NCI-H748 (cell line): Measurements from ENCODE around the gene WDR45B.
A peak's percentile ranks its signal among the peaks of the same experiment; 100 is the strongest.

Experiments used
- DNase-seq: peaks from one replicate; lab custom pipeline; 2025; ENCODE audit not compliant: unreplicated experiment; lab: John Stamatoyannopoulos, UW

Gene WDR45B

DNA sequence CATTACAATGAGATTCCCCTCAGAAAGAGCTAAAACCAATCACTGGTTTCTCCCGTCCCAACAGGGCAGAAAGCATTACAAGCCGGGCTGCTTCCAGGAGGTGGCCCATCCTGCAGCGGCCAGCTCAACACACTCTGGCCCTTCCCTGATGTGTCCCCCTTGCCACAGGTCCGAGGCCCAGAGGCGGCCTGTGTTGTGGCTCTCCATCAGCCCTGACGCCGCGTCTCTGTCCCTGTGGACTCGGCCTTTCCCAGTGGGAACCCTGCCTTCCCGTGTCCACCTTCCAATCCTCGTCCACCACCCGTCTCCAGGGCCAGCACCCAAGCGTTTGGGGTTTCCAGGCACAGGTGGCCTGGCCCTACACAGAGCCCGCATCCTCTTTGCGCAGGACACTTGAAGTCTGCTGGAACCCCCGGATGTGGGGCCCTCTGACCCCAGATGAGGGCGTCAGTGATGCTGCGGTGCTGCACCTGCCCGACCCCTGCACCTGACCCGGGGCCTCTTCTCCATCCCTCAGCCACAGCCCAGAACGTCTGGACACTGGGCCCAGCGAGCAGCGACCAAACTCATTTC, 29.2 kb upstream of the WDR45B start:
- DNase-seq = no peak

DNA sequence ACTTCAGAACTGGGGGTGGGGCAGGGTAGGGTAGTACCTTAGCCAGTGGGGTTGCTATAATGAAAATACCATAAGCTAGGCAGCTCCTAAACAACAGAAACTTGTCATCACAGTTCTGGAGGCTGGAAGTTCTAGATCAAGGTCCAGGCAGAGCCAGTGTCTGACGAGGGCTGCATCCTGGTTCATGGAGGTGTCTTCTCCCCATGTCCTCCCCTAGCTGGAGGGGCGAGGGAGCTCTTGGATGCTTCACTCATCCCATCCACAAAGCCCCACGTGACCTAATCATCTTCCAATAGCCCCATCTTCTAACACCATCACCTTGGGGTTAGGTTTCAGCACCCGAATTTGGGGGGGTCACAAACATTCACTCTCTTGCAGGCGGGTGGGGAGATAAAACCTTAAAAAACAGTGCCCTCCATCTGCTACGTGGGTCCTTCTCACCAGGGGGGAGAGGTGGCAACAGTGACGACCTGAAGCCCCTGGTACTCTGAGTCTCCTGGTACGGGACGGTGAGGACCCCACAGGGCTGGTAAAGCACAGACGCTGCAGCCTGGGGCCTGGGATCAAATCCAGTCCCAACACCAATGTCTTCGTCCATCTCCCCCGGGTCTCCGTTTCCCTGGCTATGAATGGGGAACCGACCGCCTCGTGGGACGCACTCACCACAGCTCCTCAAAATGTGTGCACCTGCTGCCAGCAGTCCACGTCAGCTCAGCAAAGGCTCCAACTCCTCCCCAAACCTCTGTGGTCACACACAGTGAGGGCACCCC, 27.4 kb upstream of the WDR45B start:
- no peak for DNase-seq

DNA sequence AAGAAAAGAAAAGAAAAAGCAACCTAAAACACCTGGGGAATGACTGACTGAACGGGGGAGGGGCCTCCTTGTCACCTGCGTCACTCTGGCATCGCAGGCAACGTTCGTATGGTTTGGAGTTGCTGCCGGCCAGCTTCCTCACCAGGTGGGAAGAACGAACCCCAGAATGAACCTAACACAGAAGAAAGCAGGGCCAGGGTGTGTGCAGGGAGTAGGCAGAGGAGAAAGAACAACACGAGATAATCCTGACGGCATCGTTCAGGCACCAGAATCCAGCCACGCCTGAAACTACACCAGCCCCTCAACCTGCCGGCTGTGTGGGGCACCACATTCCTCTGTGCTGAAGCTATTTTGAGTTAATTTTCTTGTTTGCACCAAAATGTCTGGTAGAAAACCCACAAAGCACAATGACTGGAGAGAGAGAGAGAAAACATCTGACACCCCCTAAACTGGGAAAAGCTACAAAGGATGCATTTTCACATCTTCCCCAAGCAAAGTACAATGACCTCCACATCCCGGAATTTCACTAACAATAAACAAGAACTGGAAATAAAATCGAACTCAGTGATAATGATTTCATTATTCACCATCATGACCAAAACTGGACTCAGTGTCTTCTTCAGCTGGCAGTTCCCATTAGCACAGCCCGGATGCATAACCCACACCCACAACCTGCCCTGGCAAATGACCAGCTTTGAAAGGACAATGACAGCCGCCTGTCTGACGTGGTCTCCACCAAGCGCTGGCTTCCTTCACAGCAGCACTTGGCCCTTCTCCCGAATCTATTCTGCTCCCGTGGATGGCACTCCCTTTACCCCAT, 26.6 kb upstream of the WDR45B start:
- DNase-seq = no peak

DNA sequence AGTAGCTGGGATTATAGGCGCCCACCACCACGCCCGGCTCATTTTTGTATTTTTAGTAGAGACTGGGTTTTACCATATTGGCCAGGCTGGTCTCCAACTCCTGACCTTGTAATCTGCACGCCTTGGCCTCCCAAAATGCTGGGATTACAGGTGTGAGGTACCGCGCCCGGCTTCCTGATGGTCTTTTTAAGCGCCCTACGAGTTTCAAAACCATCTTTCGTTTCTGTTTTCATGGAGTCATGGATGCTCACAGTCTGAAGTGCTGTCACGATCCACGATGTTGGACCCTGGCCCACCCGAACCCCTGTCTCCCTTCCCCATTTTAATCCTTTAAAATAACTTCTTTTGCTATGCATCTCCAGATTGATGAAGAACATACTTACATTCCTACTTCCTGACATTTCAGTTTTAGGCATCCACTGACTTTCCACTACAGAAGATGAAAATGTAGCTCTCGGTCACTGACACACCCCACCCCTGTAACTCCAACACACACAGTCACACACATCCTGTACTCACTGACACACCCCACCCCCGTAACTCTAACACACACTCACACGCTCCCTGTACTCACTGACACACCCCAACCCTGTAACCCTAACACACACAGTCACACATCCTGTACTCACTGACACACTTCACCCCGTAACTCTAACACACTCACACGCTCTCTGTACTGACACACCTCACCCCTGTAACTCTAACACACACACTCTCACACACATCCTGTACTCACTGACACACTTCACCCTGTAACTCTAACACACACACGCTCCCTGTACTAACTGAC, 22.6 kb upstream of the WDR45B start:
- DNase-seq = no peak

DNA sequence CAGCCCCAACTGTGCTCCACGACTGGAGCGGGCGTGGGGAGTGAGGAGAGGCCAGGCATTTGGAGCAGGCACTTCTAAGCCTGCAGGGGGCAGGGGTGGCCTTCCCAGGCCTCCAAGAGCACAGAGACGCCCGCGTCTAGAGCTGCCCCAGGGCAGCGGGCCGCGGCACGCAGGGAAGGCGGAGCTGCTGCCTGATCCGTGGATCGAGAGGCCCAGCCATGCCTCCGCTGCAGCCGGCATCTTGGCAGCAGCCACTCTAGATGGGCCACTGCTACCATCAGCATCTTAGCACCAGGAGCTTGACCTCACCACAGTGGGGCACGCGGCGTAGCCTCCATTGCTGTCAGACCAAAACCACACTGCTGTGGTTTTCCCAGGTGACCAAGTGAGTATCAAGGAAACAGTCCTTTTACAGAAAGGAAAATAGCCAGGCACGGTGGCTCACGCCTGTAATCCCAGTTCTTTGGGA, 20.4 kb upstream of the WDR45B start:
- peak; percentile 34 for DNase-seq

DNA sequence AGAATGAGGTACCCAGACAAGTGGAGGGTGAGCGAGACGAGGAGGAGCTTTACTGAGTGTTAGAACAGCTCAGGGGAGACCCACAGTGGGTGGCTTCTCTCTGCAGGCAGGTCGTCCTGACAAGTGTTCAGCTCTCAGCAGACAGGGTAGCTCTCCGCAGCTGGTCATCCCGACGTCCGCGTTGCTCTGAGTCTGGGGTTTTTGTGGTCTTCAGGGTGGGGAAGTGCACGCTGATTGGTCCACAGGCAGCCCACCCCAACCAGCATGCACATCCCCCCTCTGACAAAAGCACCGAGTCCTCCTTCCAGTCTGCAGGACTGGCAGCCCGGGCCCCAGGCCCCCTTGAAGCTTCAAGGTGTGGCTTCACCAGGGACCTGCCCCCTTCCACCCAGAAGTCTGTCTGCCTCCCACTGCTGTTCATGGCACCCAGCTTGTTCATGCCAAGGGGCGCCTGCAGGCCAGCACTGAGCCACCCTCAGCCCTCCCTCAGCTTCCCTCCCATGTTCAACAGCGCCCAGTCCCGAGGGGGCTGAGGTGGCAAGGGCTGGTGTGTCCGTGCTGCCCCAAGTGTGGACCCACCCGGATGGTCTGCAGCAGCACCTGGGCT, 19.9 kb upstream of the WDR45B start:
- no peak for DNase-seq

DNA sequence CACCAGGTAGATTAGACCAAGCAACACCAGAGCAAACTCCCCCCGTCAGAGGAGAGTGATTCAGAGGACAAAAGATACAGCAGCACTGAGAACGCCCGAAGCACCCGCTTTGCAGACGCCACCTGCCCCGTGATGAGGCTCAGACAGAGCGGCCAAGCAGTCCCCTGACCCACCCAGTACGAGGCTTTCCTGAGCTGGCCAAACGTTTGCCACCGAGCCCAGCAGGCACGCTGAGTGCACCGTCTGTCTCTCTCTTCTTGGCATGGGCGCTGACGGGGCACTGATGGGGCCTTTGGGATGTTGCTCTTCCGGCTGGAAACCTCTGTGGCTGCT, 19.4 kb upstream of the WDR45B start:
- no peak for DNase-seq

DNA sequence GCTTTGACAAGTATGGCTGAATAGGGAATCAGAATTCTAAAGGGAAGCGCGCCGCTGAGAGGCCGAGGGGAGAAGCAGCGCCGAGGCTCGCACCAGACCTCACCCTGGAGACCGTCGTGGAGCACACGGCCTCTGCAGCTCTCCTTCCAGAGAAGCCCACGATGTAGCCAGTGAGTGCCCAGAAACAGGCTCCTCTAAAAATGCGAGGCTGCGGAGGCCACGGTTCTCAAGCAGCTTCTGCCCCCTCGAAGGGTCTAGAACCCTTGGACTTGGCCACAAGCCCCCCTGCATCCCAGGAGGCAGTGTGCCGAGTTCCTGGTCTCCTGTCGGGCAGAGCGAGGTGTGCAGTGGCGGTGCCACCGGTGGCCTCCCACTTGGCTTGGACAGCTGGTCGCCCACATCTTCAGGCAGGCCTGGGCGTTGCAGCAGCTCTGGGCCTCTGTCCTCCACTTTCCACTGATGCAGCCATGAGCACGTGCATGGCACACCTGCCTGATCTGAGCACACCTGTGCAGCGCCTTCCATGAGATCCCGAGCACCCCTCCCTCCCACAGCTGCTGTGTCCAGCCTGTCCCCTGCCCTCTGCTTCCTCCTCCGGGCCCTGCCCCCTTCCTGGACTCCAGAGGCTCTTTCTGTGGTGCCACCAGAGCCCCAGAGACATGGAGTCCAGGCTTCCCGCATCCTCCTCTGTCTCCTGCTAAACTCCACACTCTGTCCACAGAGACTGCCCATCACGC, 18.9 kb upstream of the WDR45B start:
- DNase-seq = no peak

DNA sequence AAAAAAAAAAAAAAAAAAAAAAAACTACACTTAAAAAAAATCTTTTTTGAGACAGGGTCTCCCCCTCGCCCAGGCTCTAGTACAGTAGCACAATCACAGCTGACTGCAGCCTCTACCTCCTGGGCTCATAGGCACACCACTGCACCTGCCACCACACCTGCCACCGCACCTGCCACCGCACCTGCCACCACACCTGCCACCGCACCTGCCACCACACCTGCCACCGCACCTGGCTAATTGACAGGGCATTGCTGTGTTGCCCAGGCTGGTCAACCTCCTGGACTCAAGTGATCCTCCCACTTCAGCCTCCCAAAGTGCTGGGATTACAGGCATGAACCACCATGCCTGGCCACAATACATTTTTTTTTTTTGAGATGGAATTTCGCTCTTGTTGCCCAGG, 17.6 kb upstream of the WDR45B start:
- DNase-seq = no peak

DNA sequence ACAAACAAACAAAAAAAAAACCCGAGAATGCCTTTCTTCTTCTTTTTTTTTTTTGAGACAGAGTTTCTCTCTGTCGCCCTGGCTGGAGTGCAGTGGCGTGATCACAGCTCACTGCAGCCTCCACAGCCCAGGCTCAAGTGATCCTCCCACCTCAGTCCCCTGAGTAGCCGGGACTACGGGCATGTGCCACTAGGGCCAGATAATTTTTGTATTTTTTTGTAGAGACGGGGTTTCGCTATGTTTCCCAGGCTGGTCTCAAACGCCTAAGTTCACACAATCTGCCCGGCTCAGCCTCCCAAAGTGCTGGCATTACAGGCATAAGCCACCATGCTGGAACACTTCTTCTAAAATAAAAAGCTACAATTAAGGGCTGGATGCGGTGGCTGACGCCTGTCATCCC, 17.0 kb upstream of the WDR45B start:
- DNase-seq = no peak

DNA sequence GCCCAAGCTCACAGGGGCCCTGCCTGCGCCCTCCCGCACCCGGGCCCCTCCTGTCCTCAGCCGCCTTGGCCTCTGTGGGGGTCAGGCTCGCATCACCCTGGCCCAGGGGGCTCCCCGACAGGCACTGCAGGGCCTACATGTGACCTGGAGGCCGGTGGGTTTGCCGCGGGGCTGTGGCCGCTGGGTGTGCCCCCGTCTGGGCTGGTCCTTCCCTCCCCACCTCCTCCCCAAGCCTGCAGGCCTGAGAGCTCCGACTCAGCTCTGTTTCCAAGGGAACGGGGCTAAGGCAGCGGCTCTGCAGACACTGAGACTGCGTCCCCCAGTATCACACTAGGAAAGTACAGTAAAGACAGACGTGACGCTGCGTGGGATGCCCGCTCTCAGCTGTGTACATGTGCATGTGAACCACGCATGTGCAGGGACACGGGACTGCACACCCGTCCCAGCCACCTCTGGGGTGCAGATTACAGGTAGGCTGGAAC, 16.5 kb upstream of the WDR45B start:
- DNase-seq = no peak

DNA sequence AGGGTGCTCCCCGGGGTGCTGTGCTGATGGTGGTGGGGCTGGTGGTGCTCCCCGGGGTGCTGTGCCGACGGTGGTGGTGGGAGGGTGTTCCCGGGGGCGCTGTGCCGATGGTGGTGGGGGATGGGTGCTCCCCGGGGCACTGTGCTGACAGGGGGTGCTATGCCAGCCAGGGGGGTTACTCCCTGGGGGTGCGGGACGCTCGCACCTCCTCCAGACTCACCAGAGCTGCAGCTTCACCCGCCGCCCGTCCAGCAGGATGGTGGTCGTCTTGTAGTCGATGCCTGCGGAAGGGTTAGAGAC, 16.0 kb upstream of the WDR45B start:
- DNase-seq = no peak

DNA sequence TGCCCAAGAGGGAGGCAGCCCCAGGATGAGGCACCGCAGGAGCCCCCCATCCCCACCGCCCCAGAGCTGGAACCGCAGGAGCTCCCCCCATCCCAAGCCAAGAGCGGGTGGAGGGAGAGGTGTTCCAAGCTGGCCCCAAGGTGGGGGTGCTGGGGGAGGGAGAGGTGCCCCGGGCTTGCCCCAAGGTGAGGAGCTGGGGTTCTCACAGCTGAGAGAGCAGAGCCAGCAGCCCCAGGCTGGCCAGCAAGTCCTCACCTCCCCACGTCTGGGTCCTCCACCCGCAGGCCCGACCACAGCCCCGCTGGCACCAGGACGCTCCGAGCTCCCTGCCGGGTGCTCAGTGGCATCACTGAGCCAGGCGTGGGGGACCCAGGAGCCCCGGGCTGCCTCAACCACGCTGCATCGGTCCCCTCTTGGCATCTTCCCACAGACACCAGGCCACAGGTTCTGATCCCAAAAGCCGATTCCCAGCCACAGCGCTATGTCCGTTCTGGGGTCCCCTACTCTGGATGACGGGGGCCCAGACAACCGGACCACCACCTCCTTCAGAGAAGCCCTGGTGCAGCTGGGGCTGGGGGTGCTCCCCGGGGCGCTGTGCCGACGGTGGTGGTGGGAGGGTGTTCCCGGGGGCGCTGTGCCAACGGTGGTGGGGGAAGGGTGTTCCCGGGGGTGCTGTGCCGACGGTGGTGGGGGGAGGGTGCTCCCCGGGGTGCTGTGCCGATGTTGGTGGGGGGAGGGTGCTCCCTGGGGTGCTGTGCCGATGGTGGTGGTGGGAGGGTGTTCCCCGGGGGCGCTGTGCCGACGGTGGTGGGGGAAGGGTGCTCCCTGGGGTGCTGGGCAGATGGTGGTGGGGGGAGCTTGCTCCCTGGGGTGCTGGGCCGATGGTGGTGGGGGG, 15.4 kb upstream of the WDR45B start:
- DNase-seq = no peak

DNA sequence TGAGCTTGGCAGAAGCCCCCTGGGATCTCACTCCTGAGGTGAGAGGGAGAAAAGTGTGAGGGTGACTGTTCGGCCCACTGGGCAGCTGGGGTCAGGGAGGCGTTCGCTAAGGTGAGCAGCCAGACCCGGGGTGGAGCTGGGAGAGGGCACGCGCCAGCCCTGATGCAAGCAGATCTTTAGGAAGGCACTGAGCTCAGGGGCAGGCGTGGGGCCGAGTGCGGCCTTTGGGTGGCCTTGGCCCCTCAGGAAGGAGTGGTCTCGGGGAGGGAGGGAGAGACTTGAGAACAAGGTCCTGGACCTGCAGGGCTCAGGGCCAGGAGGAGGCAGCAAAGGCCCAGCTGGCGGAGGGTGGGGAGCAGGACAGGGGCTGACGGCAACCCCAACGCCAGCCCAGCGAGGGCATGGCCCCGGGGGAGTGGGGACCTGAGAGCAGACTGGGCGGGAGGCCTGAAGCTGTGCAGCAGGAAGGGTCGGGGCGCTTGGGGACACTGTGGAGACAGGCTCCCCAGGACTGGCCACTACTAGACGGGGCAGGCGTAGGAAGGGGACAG, 14.5 kb upstream of the WDR45B start:
- no peak for DNase-seq

DNA sequence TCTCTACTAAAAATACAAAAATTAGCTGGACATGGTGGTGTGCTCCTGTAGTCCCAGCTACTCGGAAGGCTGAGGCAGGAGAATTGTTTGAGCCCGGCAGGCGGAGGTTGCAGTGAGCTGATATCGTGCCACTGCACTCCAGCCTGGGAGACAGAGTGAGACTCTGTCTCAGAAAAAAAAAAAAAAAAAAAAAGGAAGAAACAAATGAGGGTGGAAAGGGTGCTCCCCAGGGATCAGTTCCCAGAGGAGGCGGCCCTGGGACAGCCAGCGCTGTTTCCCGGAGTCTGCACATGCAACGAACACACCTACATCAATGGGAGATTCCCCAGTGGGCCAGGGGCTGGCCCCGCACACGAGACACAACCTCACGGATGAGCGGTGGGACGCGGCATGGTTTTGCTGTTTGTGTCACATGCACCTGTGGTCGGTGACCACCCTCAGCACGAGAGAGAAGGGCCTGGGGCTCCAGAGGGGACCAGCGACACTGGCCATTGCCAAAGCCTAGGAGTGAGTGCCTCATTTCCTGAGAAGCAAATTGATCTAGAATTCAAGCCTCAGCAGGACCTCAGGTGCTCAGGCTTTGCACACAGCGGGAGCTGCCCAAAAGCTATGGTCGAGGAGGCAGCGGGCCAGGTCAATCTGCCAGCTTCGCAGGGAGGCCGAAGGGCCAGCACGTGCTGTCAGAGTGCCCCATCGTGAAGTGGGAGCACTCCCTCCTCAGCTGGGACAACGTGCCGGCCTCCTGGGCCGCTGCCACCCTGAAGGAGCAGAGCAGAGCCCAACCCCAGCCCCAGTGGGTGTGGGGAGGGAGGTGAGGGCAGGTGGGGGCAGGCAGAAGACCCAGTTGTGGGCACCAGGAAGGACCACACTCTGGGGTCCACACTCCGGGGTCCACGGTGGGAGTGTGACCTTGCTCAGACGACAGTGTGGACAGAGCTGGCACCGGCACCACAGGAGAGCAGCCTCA, 13.8 kb upstream of the WDR45B start:
- no peak for DNase-seq

DNA sequence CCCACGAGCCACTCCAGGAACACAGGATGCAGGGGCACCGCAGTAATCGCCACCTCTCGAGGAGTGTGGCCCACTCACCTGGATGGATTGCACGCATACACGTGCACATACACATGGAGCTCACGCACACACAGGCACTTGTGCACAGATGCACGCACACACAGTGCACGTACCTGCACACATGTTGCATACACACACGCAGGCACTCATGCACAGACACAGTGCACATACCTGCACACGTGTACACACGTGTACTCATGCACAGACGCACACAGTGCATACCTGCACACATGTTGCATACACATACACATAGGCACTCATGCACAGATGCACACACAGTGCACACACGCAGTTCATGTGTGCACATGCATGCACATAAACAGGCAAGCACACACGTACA, 11.6 kb upstream of the WDR45B start:
- no peak for DNase-seq

DNA sequence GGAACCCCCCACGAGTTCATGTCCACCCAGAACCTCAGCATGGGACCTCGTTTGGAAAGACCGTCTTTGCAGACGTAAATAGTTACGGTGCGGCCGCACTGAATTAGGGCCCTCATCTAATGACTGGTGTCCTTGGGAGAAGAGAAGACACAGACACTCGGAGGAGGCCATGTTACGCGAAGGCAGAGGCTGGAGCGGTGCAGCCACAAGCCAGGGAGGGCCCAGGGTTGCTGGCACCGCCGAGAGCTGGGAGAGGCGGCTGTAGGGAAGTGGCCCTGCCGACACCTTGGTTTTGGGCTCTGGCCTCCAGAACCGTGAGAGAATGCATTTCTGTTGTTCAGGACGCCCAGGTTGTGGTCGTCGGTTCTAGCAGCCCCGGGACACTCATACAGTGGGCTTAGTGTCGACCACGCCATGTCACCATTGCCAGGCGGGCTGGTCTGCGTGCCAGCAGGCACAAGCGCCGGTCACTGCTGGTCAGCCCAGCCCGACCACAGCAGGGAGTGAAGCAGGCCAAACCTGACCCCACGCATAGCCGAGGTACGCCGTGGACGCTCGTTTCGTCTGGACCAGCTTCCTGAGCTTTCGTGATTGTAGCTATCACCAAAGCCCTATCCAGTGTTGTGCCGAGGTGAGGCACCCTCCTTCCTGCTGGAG, 10.7 kb upstream of the WDR45B start:
- DNase-seq = no peak
